Gastrocnemius medialis (tissue), 4 donors: ENCODE results near the gene DLEC1.

Source experiments
- POLR2A ChIP-seq, 2 donors: fragments of 450-650 bp; IDR thresholded peaks; one replicate each; pipeline ENCODE4 v1.6.1; 2017; ENCODE audit warnings: antibody characterized with exemption in 2 of 2, mild to moderate bottlenecking in 2 of 2, moderate library complexity in 2 of 2
- TF ChIP-seq, protein P1 (sequence below), 5 experiments: fragments of 450-650 bp in 3 of 5; fragments of 200-600 bp in 2 of 5; sonication (generic) in 2 of 5; IDR thresholded peaks in 4 of 5; conservative IDR thresholded peaks in 1 of 5; 1 replicate in 4 of 5; 2 replicates in 1 of 5; pipeline ENCODE4 v1.5.1; 2016 to 2019; ENCODE audit warnings: antibody characterized with exemption in 5 of 5, mild to moderate bottlenecking in 3 of 5, moderate library complexity in 3 of 5

DNA sequence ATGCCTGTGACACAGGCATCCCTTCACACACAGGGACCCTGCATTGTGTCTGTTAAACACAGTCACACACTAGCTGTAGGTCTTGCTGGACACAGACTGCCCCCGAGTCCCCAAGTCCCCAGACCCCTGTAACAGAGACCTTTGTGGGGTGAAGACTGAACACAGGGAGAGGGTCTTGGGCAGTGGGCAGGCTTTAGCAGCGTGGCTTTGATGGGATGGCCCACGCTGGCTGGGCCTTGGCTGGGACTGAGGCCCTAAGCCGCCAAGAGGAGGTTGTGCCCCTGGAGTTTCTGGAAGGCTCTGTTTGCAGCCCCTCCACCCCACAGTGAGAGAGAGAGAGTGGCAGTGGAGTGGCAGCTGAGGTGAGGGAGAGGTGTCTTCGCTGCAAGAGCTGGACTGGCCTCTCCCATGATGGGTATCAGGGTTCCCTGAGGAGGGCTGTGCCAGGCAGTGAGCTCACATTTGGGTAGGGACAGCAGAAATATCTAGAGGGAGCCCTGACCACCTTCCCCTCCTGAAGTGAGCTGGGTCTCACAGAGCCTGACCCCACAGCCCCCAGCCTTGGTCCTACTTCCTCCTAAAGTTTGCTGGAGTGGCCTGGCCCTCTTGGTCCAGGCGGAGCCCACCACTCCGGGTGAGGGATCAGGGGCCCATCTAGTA lies 49.1 kb upstream of the DLEC1 start:
- TF ChIP-seq, protein P1, sequence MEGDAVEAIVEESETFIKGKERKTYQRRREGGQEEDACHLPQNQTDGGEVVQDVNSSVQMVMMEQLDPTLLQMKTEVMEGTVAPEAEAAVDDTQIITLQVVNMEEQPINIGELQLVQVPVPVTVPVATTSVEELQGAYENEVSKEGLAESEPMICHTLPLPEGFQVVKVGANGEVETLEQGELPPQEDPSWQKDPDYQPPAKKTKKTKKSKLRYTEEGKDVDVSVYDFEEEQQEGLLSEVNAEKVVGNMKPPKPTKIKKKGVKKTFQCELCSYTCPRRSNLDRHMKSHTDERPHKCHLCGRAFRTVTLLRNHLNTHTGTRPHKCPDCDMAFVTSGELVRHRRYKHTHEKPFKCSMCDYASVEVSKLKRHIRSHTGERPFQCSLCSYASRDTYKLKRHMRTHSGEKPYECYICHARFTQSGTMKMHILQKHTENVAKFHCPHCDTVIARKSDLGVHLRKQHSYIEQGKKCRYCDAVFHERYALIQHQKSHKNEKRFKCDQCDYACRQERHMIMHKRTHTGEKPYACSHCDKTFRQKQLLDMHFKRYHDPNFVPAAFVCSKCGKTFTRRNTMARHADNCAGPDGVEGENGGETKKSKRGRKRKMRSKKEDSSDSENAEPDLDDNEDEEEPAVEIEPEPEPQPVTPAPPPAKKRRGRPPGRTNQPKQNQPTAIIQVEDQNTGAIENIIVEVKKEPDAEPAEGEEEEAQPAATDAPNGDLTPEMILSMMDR (IDR thresholded peaks at IDR 0.05 in 4 of 5, conservative IDR thresholded peaks at IDR 0.05 in 1 of 5), result no peak
- TF ChIP-seq POLR2A (IDR thresholded peaks at IDR 0.05), result no peak
